Right ventricle myocardium inferior (tissue), 1 donor: ENCODE data around the gene ANKIB1. TPM values are rescaled to one million over a fixed set of nuclear protein-coding genes. Genes with fewer than 3 reads are reported as not detected.
"Not testable (repeated sequence)": the region's sequence is repeated elsewhere in the genome, so short reads cannot be mapped to it uniquely, and the experiment has no call there.

Experiments used
- ATAC-seq: fragments of 200-7000 bp; cut with Tn5 transposase; one replicate; pipeline ENCODE4 v1.9.1; 2020; ENCODE audit warnings: mild to moderate bottlenecking, moderate library complexity
- DNase-seq: peaks from one replicate; pipeline ENCODE4 v3.0.0; 2021; ENCODE audit errors: missing footprints
- intact Hi-C: fragments of 100-400 bp; cut with DNase I; formaldehyde crosslinking; loops from one replicate; pipeline ENCODE4 v1.11.0; 2022
- long read RNA-seq: library from polyadenylated mRNA; unstranded; transcript quantifications from one replicate; pipeline ENCODE4 v2.0.0, GENCODE V29; 2021
- total RNA-seq: library from RNA; stranded (reverse); fragmentation: NEBNext Ultra II Directional; extraction: Animal tissue kit (Norgen Biotek cat#: 25700); gene quantifications from one replicate; pipeline ENCODE4 v1.2.1, GENCODE V29; 2021
- donor health status: DM: no; HTN: yes; CAD: no; lungs with severe emphysema.

ANKIB1 gene
- 34.6 TPM for total RNA-seq
- long read RNA-seq, full-length matches to known transcripts = 2 of 3 reads
- long read RNA-seq, partial matches to known transcripts = 0 of 3 reads
- long read RNA-seq, other reads (novel, unspliced or antisense) = 1 of 3 reads

GRCh38 chr7:92245487-92246359 is at the start of gene ANKIB1, which contains the start of gene KRIT1:
Gene ANKIB1 (plus strand): TSS chr7:92245974. CDS start chr7:92294979, 49,005 bp downstream.
Gene KRIT1 (minus strand): TSS chr7:92245914. CDS start chr7:92242135, 3,779 bp downstream.
- intact Hi-C loops = loop anchor here (5.0 kb wide), 2 partner anchors 37 to 202 kb away; partner anchors contain the start of gene GATAD1
- DNase-seq (peak; percentile 94), ATAC-seq (peak; percentile 92)

- ATAC-seq (no peak), DNase-seq (no peak)
- intact Hi-C loops = no loop called here
These were observed 45.0 kb upstream of the ANKIB1 start for GRCh38 chr7:92200791-92201190.

- DNase-seq (no peak), ATAC-seq (no peak)
- intact Hi-C loops = no loop called here
These were observed 39.8 kb upstream of the ANKIB1 start for GRCh38 chr7:92205987-92206386.

GRCh38 chr7:92206672-92207071 is 39.1 kb upstream of the ANKIB1 start:
- intact Hi-C loops = no loop called here
- DNase-seq (no peak), ATAC-seq (no peak)

GRCh38 chr7:92221766-92222165 is 24.0 kb upstream of the ANKIB1 start:
- ATAC-seq = no peak
- no peak for DNase-seq
- intact Hi-C loops = loop anchor here (10.0 kb wide), 1 partner anchor 117 kb away; no protein-coding TSS in a partner anchor

GRCh38 chr7:92226981-92227380 is 18.8 kb upstream of the ANKIB1 start:
- ATAC-seq = no peak
- no peak for DNase-seq
- intact Hi-C loops = loop anchor here (10.0 kb wide), 1 partner anchor 122 kb away; no protein-coding TSS in a partner anchor

- intact Hi-C loops = loop anchor here (10.0 kb wide), 1 partner anchor 123 kb away; no protein-coding TSS in a partner anchor
- DNase-seq (no peak), ATAC-seq (no peak)
These were observed 17.7 kb upstream of the ANKIB1 start for GRCh38 chr7:92228100-92228499.

- ATAC-seq (no peak), DNase-seq (no peak)
- intact Hi-C loops = loop anchor here (10.0 kb wide), 1 partner anchor 124 kb away; no protein-coding TSS in a partner anchor
These were observed 17.0 kb upstream of the ANKIB1 start for GRCh38 chr7:92228742-92229141.

GRCh38 chr7:92230547-92230946 is 15.2 kb upstream of the ANKIB1 start:
- intact Hi-C loops = no loop called here
- DNase-seq = no peak
- no peak for ATAC-seq

- intact Hi-C loops = no loop called here
- no peak for DNase-seq
- no peak for ATAC-seq
These were observed 2.8 kb upstream of the ANKIB1 start for GRCh38 chr7:92242972-92243371.

- intact Hi-C loops = loop anchor here (5.0 kb wide), 2 partner anchors 37 to 202 kb away; partner anchors contain the start of gene GATAD1
- DNase-seq (no peak), ATAC-seq (peak; percentile 11)
These were observed 827 bp upstream of the ANKIB1 start for GRCh38 chr7:92244808-92245486.

GRCh38 chr7:92246360-92247101 is 757 bp downstream of the ANKIB1 start:
- intact Hi-C loops = loop anchor here (5.0 kb wide), 2 partner anchors 36 to 201 kb away; partner anchors contain the start of gene GATAD1
- ATAC-seq (peak; percentile 23), DNase-seq (no peak)

- intact Hi-C loops = no loop called here
- no peak for DNase-seq
These were observed 4.8 kb downstream of the ANKIB1 start for GRCh38 chr7:92250603-92251002.

GRCh38 chr7:92251181-92251580 is 5.4 kb downstream of the ANKIB1 start:
- no peak for DNase-seq
- intact Hi-C loops = no loop called here
- no peak for ATAC-seq

More at GRCh38 chr7:92250603-92251002, 4.8 kb downstream of the ANKIB1 start:
- ATAC-seq = no peak

GRCh38 chr7:92253251-92253650 is 7.5 kb downstream of the ANKIB1 start:
- no peak for ATAC-seq
- intact Hi-C loops = no loop called here
- no peak for DNase-seq

- ATAC-seq, DNase-seq, intact Hi-C loops: not testable (repeated sequence)
These were observed 9.0 kb downstream of the ANKIB1 start for GRCh38 chr7:92254800-92255199.

- ATAC-seq (peak; percentile 39), DNase-seq (no peak)
- intact Hi-C loops = no loop called here
These were observed 9.5 kb downstream of the ANKIB1 start for GRCh38 chr7:92255308-92255707.

GRCh38 chr7:92259062-92259461 is 13.3 kb downstream of the ANKIB1 start:
- DNase-seq (no peak), ATAC-seq (peak; percentile 46)
- intact Hi-C loops = no loop called here
